WERI-Rb-1 (cell line): ENCODE results near the gene ACOXL.

Experiments used
- DNase-seq: peaks from one replicate; pipeline ENCODE4 v3.0.0-alpha.2; 2020
- H3K27ac ChIP-seq: fragments of 250-450 bp; sonication (Bioruptor Pico); 2 replicates; pipeline ENCODE4 v1.5.1; 2020; ENCODE audit warnings: mild to moderate bottlenecking, moderate library complexity
- H3K27me3 ChIP-seq: fragments of 250-450 bp; sonication (Bioruptor Pico); 2 replicates; pipeline ENCODE4 v1.5.1; 2021; ENCODE audit warnings: mild to moderate bottlenecking, low read depth, moderate library complexity; ENCODE audit not compliant: insufficient read depth, severe bottlenecking
- H3K36me3 ChIP-seq: fragments of 250-450 bp; sonication (Bioruptor Pico); 2 replicates; pipeline ENCODE4 v1.5.1; 2020; ENCODE audit warnings: mild to moderate bottlenecking, moderate library complexity
- H3K4me3 ChIP-seq: 2 replicates; pipeline ENCODE4 v1.5.1; 2011; ENCODE audit warnings: low read depth, mild to moderate bottlenecking, control low read depth, low read length
- H3K9me3 ChIP-seq: fragments of 250-450 bp; sonication (Bioruptor Pico); 2 replicates; pipeline ENCODE4 v1.5.1; 2021; ENCODE audit warnings: mild to moderate bottlenecking, moderate library complexity; ENCODE audit not compliant: severe bottlenecking
- TF ChIP-seq, protein P1 (sequence below): IDR thresholded peaks from 2 replicates; pipeline ENCODE4 v1.5.1; 2011; ENCODE audit warnings: low read depth, mild to moderate bottlenecking, control low read depth, inconsistent platforms, low read length

ACOXL gene

DNA sequence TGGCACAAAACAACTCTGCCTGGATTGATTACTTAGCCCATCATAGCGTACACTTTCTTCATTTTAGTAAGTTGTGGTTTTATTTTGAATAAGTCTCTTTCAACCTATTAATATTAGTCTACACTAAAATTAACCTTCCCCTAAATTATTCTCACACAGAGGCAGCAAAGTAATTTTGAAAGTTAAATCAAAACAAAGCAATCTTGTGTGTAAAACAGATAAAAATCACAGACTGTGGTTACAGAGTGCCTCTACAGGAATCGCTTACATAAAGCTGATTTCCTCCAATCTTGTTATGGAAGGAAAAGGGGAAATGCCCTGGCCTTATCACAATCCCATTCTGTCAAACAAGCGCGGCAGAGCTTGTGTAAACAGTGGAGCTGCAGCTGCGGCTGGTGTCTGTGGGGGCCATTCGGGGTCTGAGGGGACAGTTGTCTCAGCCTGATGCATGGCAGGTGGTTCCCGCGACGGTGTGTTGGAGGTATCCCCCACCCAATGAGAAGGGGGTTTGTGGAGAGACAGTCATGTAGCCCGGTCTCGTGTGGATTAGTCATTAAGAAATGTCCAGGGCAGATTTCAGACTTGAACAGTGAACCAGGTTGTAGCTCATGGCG, 430.5 kb downstream of the ACOXL start:
- Histone ChIP-seq H3K36me3 (no peaks in the 10 kb centered on the region; the same call in 1 of the 2 replicates), H3K4me3 (no peak overlapping the region), H3K27ac (no peak overlapping the region), H3K9me3 (no peaks in the 10 kb centered on the region), H3K27me3 (no peaks in the 10 kb centered on the region)
- TF ChIP-seq, protein P1, sequence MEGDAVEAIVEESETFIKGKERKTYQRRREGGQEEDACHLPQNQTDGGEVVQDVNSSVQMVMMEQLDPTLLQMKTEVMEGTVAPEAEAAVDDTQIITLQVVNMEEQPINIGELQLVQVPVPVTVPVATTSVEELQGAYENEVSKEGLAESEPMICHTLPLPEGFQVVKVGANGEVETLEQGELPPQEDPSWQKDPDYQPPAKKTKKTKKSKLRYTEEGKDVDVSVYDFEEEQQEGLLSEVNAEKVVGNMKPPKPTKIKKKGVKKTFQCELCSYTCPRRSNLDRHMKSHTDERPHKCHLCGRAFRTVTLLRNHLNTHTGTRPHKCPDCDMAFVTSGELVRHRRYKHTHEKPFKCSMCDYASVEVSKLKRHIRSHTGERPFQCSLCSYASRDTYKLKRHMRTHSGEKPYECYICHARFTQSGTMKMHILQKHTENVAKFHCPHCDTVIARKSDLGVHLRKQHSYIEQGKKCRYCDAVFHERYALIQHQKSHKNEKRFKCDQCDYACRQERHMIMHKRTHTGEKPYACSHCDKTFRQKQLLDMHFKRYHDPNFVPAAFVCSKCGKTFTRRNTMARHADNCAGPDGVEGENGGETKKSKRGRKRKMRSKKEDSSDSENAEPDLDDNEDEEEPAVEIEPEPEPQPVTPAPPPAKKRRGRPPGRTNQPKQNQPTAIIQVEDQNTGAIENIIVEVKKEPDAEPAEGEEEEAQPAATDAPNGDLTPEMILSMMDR, result no peak
- DNase-seq, result no peak

DNA sequence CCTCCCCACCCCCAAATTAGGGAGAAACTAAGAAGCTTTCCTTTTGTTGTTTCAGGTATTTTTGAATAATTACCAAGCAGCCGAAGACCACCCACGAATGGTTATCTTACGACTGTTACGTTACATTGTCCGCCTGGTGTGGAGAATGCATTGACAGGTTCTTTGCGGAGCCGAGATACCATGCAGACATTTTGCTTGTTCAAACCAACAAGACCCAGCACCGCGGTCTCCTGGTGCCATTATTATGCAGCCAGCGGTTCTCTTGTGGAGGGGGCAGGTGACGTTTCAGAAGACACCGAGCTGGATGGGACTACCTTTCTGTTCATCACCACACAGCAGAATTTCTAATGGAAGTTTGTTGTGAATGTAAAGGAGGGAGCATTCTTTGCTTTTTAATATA, 431.7 kb downstream of the ACOXL start:
- no peak for DNase-seq
- TF ChIP-seq, protein P1, result no peak
- Histone ChIP-seq H3K27ac (no peak overlapping the region), H3K36me3 (no peaks in the 10 kb centered on the region; the same call in 1 of the 2 replicates), H3K9me3 (no peaks in the 10 kb centered on the region), H3K4me3 (no peak overlapping the region), H3K27me3 (no peaks in the 10 kb centered on the region)

DNA sequence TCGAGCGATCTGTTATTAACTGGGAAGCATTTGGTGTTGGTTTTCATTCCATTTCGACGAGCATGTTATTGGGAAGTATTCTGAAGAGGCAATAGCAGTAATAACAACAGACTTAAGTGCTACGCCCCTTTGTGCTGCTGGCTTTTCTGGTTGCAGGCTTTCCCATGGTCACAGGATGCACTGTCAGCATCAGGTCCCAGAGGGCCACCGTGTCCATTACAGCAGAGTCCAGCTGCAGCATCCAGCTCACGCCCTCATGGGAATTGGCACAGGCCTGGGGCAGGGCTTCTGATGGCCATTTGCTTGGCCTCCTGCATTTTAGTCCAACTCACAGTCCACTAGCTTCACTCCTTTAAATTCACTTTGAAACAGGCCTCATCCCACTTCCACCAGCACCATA, 432.7 kb downstream of the ACOXL start:
- TF ChIP-seq, protein P1, result no peak

DNA sequence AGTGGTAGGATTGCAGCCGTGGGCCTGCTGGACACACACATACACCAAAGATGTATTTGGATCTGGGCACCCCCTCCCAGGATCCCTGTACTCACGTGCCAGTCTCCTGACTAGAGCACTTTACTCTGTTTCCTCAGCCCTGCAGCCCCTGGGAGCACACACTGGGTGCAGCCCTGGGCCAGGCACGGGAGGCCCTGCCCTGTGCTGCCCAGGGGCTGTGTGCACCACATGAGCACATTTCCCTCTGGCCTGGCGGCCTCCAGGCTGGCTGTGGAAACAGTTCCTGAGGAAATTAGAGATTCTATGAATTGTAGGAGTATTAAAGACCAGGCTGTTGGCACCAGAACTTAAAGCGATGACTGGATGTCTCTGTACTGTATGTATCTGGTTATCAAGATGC, 433.7 kb downstream of the ACOXL start:
- H3K9me3 ChIP-seq, result no peaks in the 10 kb centered on the region
- TF ChIP-seq, protein P1, result no peak
- H3K36me3 ChIP-seq, result no peaks in the 10 kb centered on the region; the same call in 1 of the 2 replicates
- no peak overlapping the region for H3K27ac ChIP-seq
- no peak for DNase-seq
- H3K27me3 ChIP-seq, result peaks cover 4% of the 10 kb centered on the region
- H3K4me3 ChIP-seq, result no peak overlapping the region

More for the DNA sequence above, 432.7 kb downstream of the ACOXL start:
- Histone ChIP-seq H3K36me3 (no peaks in the 10 kb centered on the region; the same call in 1 of the 2 replicates), H3K4me3 (no peak overlapping the region), H3K9me3 (no peaks in the 10 kb centered on the region), H3K27ac (no peak overlapping the region), H3K27me3 (peaks cover 1% of the 10 kb centered on the region)
- DNase-seq, result no peak

DNA sequence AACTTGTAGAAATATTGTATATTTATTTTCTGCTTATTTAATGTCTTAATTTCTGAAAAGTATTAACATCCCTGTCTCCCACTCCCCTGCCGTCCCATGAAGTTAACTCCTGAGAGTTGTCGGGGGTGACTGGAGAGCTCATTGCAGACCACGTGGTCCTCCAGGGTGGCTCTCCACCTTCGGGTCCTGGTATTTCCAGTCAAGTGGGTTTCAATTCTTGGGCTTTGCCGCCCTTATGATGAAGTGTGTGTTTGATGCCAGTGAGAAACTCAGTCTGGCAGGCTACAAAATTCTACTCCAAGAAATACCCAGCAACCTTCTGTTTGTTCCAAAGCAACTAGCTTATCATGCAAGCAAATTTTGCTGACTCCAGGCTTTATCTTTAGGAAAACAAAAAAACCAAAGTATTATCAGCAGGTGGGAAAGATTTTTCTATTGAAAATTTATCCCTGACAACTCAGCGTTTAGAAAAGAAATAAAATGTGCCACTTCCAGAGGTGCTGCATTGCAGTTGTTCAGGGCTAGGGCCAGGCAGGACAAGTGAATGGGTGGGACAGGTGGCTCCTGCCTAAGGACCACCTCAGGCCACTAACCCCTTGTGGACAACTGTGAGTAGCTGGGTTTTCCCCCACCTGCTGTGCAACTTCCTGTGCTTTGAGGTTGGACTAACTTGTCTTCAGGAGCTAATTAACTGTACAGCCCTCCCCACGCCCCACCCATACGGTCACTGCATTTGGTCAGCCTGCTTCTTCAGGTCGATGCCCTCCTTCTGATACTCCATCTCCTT, 434.9 kb downstream of the ACOXL start:
- Histone ChIP-seq H3K9me3 (no peaks in the 10 kb centered on the region), H3K27me3 (peaks cover 14% of the 10 kb centered on the region), H3K27ac (no peak overlapping the region), H3K4me3 (no peak overlapping the region), H3K36me3 (no peaks in the 10 kb centered on the region; the same call in 1 of the 2 replicates)
- DNase-seq, result no peak
- TF ChIP-seq, protein P1, result no peak
